HepG2 (cell line): ENCODE measurements around the gene MICALL2. TPM values are rescaled to one million over a fixed set of nuclear protein-coding genes. Genes with fewer than 3 reads are reported as not detected.

ENCODE experiments used
- ARID4A ChIP-seq: sonication (generic); formaldehyde crosslinking; IDR thresholded peaks from 2 replicates; pipeline ENCODE4 v1.5.0; 2020; ENCODE audit warnings: mild to moderate bottlenecking, missing genetic modification reagents, borderline replicate concordance
- ATF7-NPFF ChIP-seq: sonication (generic); formaldehyde crosslinking; IDR thresholded peaks from 2 replicates; pipeline ENCODE4 v1.8.1; 2023; ENCODE audit warnings: mild to moderate bottlenecking, low read depth, missing genetic modification reagents, moderate library complexity
- CAMTA2 ChIP-seq: sonication (generic); formaldehyde crosslinking; IDR thresholded peaks from 2 replicates; pipeline ENCODE4 v1.4.0; 2020; ENCODE audit warnings: mild to moderate bottlenecking, missing genetic modification reagents, borderline replicate concordance
- HNF1B ChIP-seq: sonication (generic); formaldehyde crosslinking; IDR thresholded peaks from 2 replicates; pipeline ENCODE4 v1.5.1; 2020; ENCODE audit warnings: mild to moderate bottlenecking, moderate library complexity, missing genetic modification reagents
- MXD1 ChIP-seq: sonication (generic); formaldehyde crosslinking; IDR thresholded peaks from 2 replicates; pipeline ENCODE4 v1.4.0; 2020; ENCODE audit warnings: mild to moderate bottlenecking, missing genetic modification reagents
- RNF2 ChIP-seq: fragments of 450-650 bp; conservative IDR thresholded peaks from 2 replicates; pipeline ENCODE4 v1.6.1; 2016; ENCODE audit warnings: low read depth
- STAG1 ChIP-seq: sonication (generic); formaldehyde crosslinking; IDR thresholded peaks from 2 replicates; pipeline ENCODE4 v1.4.0; 2020; ENCODE audit warnings: missing genetic modification reagents
- YY1 ChIP-seq: IDR thresholded peaks from 2 replicates; pipeline ENCODE4 v1.6.1; 2011; ENCODE audit warnings: low read length, low read depth, moderate library complexity, mild to moderate bottlenecking; ENCODE audit not compliant: insufficient read depth, insufficient replicate concordance
- ZBTB42 ChIP-seq: sonication (generic); formaldehyde crosslinking; IDR thresholded peaks from 2 replicates; pipeline ENCODE4 v1.5.0; 2020; ENCODE audit warnings: mild to moderate bottlenecking, missing genetic modification reagents
- ZFX ChIP-seq: sonication (generic); formaldehyde crosslinking; IDR thresholded peaks from 2 replicates; pipeline ENCODE4 v1.4.0; 2020; ENCODE audit warnings: mild to moderate bottlenecking, low read depth, missing genetic modification reagents, moderate library complexity
- ZNF235 ChIP-seq: sonication (generic); formaldehyde crosslinking; IDR thresholded peaks from 2 replicates; pipeline ENCODE4 v1.8.1; 2023; ENCODE audit warnings: mild to moderate bottlenecking, missing genetic modification reagents, borderline replicate concordance
- ZNF333 ChIP-seq: sonication (generic); formaldehyde crosslinking; IDR thresholded peaks from 2 replicates; pipeline ENCODE4 v1.4.0; 2020; ENCODE audit warnings: mild to moderate bottlenecking, missing genetic modification reagents, borderline replicate concordance
- ZNF547 ChIP-seq: sonication (generic); formaldehyde crosslinking; IDR thresholded peaks from 2 replicates; pipeline ENCODE4 v1.5.1; 2020; ENCODE audit warnings: mild to moderate bottlenecking, missing genetic modification reagents
- ZNF687 ChIP-seq: sonication (generic); formaldehyde crosslinking; IDR thresholded peaks from 2 replicates; pipeline ENCODE4 v1.5.1; 2020; ENCODE audit warnings: mild to moderate bottlenecking, missing genetic modification reagents, moderate library complexity
- polyA plus RNA-seq, 8 experiments: library from polyadenylated mRNA; depleted of rRNA in 3 of 8; stranded (reverse) in 7 of 8; unstranded in 1 of 8; fragments of >200 nt; fragmentation: Illumina TruSeq in 4 of 8; extraction: Trizol in 4 of 8; gene quantifications; 2 replicates each; pipeline versions ENCODE4 v1.2.1 to v1.2.3, GENCODE V29; 2011 to 2016; ENCODE audit warnings: low read depth in 4 of 8, missing spikeins in 1 of 8, mixed read lengths in 1 of 8; ENCODE audit not compliant: insufficient read depth in 1 of 8
- total RNA-seq, 5 experiments: library from RNA; depleted of rRNA; stranded (reverse); fragments of >200 nt; fragmentation: Illumina TruSeq; extraction: Trizol; gene quantifications; 2 replicates each; pipeline ENCODE4 v1.2.3, GENCODE V29; 2016; ENCODE audit warnings: low read depth in 1 of 5

The MICALL2 gene
- total and polyA plus RNA-seq, 2 of the 13 experiments (the other 11 are each of a cell fraction or from before 2014, with no cell fraction given) = 5.8 to 12.4 TPM

GRCh38 chr7:1412322-1413261 lies 46.7 kb downstream of the MICALL2 start (continued):
- TF ChIP-seq YY1 = peak; percentile 61
- peak; percentile 67 for TF ChIP-seq ZNF687 (CRISPR knock-in tag)
- peak; percentile 53; the same call in 1 of the 2 replicates for TF ChIP-seq ATF7-NPFF (CRISPR knock-in tag)
- TF ChIP-seq ARID4A (CRISPR knock-in tag) = peak; percentile 42; the same call in 1 of the 2 replicates
- peak; percentile 90 for TF ChIP-seq STAG1 (CRISPR knock-in tag)
- TF ChIP-seq ZNF235 (CRISPR knock-in tag) = 0 out of 2 replicates have a peak, but pooled peaks have one; percentile 58
- peak; percentile 71; the same call in 1 of the 2 replicates for TF ChIP-seq ZNF333 (CRISPR knock-in tag)
- TF ChIP-seq ZBTB42 = no peak
- TF ChIP-seq CAMTA2 (CRISPR knock-in tag) = peak; percentile 54; the same call in 1 of the 2 replicates
- TF ChIP-seq MXD1 (CRISPR knock-in tag) = peak; percentile 67; the same call in 1 of the 2 replicates
- peak; percentile 65; the same call in 1 of the 2 replicates for TF ChIP-seq ZNF547 (CRISPR knock-in tag)
- peak; percentile 46; the same call in 1 of the 2 replicates for TF ChIP-seq HNF1B
- TF ChIP-seq RNF2 = 0 out of 2 replicates have a peak, but pooled peaks have one; percentile 62
- peak; percentile 60 for TF ChIP-seq ZFX (CRISPR knock-in tag)
